ENCODE results near the gene CADM1.
A peak's percentile ranks its signal among the peaks of the same experiment; 100 is the strongest.

The CADM1 gene

DNA sequence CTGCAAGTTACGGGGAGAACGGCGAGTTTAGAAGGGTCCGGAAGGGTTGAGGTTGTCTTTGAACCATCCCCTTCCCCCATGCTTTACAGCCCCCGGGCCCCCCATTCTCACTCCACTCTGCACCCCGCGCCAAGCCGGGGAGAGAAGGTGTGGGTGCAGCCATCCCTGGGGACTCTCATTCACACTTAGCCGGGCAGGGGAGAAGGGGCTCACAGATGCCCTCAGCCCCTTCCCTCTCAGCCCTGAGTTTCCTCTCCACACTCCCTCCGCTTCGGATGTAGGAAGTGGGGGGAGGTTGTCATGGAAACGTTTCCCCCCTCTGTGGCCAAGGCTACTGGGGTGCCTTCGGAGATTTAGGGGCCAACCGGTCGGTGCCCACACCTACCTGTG is 334 bp downstream of the CADM1 start:
- H3K4me1 ChIP-seq (ENCODE audit: control insufficient read depth, insufficient read depth, low read length), result peaks cover 14% of the 10 kb centered on the region
- H3K9me3 ChIP-seq (ENCODE audit: control insufficient read depth, low read length), result no peaks in the 10 kb centered on the region
- H3K4me3 ChIP-seq (ENCODE audit: low read length), result peak overlapping the region; percentile 62
- H3K9ac ChIP-seq (ENCODE audit: low read length), result peak overlapping the region; percentile 49
- H3K36me3 ChIP-seq (ENCODE audit: control insufficient read depth, insufficient read depth, low read length), result no peaks in the 10 kb centered on the region
- H3K27me3 ChIP-seq (ENCODE audit: control insufficient read depth, insufficient read depth, low read length), result peaks cover 27% of the 10 kb centered on the region

DNA sequence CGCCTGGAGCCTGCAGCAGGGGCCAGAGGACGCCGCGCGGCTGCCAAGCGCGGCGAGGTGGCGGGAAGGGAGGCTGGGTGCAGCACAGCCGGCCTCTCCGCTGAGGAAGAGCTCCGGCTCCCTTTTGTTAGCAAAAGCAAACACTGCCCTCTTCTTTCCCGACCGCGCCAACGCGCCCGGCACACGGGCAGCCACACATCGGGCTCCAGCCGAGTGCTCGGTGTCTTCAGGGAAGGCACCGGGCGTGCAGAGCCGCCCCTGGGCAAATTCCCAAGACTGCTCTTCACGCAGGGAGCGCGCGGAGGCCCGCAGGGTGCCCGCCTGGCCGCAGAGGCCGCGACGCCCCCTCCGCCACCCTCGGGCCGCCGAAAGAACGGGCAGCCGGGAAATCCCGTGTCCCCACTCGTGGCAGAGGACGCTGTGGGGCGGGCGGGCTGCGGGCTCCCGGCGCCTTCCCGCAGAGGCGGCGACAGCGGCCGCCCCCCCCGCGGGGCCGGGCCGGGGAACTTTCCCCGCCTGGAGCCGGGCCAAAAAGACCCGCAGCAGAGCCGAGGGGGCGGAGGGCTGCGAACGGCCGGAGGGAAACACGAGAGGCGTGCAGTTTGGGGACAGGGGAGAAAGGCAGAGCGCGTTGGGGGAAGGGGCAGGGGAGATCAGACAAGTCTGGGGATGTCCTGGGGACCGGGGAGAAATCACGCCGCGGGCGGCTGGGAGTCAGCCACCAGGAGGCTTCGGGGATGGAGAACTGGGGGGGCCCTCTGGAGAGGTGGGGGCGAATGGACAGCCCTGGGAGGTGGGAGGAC is 931 bp downstream of the CADM1 start:
- peak overlapping the region; percentile 62 for H3K4me3 ChIP-seq (ENCODE audit: low read length)
- H3K9ac ChIP-seq (ENCODE audit: low read length), result peak overlapping the region; percentile 49
- H3K4me1 ChIP-seq (ENCODE audit: control insufficient read depth, insufficient read depth, low read length), result peaks cover 14% of the 10 kb centered on the region

DNA sequence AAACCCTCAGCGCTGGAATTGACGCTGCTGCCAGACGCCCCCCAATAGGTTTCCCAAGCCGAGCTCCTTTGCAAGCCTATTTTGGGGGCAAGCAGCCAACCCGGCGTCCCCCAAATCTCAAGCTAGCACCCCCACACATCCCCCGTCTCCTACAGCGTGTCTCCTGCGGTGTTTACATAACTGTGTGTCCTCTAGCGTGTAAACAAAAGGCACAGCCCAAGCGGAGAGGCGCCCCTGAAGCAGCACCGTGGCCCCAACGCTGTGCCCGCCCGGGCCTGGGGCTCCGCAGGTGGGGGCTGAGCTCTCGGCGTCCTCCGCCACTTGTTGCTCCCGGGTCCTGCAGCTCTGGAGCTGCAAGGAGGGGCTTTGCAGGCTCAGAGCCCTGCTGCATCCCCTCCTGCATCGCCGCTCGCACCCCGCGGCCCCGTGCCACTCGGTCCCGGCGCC is 1.6 kb downstream of the CADM1 start:
- no peaks in the 10 kb centered on the region for H3K9me3 ChIP-seq (ENCODE audit: control insufficient read depth, low read length)
- peaks cover 27% of the 10 kb centered on the region for H3K27me3 ChIP-seq (ENCODE audit: control insufficient read depth, insufficient read depth, low read length)
- peaks cover 14% of the 10 kb centered on the region for H3K4me1 ChIP-seq (ENCODE audit: control insufficient read depth, insufficient read depth, low read length)
- H3K9ac ChIP-seq (ENCODE audit: low read length), result peak overlapping the region; percentile 23
- no peaks in the 10 kb centered on the region for H3K36me3 ChIP-seq (ENCODE audit: control insufficient read depth, insufficient read depth, low read length)
- peak overlapping the region; percentile 12 for H3K4me3 ChIP-seq (ENCODE audit: low read length)

More for the DNA sequence above, 931 bp downstream of the CADM1 start:
- H3K36me3 ChIP-seq (ENCODE audit: control insufficient read depth, insufficient read depth, low read length), result no peaks in the 10 kb centered on the region
- H3K9me3 ChIP-seq (ENCODE audit: control insufficient read depth, low read length), result no peaks in the 10 kb centered on the region
- peaks cover 27% of the 10 kb centered on the region for H3K27me3 ChIP-seq (ENCODE audit: control insufficient read depth, insufficient read depth, low read length)

DNA sequence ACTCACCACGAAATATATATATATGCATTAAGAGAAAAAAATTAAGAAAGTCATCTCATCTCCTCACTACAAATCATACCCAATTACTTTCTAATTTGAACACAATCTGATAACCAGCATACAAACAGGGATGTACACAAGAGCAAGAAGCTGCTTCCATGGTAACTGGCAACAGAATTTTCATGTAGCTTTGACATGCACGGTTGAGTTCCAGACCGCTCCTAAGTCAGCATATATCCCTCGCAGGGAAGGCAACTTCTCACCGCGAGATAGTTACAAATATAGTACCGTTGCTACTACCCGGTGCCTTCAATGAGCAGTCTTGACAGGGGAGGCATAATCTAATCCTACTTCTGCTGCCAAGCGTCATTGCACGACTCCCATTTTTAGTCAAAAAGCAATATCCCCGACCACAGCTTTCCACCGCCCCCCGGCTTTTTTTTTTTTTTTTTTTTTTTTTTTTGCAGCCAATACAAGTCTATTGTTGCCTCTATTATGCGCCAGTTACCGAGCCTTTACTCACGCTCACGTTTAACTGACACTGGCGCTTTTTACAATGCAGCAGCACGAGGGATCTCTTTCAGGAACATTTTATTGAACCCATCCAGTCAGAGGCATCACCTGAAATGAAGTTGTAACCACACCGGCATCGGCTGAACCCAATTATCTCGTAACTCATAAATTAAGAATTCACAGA is 2.2 kb downstream of the CADM1 start:
- Histone ChIP-seq H3K4me1 (ENCODE audit: control insufficient read depth, insufficient read depth, low read length) (peaks cover 14% of the 10 kb centered on the region), H3K27me3 (ENCODE audit: control insufficient read depth, insufficient read depth, low read length) (peaks cover 27% of the 10 kb centered on the region), H3K9ac (ENCODE audit: low read length) (peak overlapping the region; percentile 23), H3K4me3 (ENCODE audit: low read length) (peak overlapping the region; percentile 12), H3K36me3 (ENCODE audit: control insufficient read depth, insufficient read depth, low read length) (no peaks in the 10 kb centered on the region), H3K9me3 (ENCODE audit: control insufficient read depth, low read length) (no peaks in the 10 kb centered on the region)

DNA sequence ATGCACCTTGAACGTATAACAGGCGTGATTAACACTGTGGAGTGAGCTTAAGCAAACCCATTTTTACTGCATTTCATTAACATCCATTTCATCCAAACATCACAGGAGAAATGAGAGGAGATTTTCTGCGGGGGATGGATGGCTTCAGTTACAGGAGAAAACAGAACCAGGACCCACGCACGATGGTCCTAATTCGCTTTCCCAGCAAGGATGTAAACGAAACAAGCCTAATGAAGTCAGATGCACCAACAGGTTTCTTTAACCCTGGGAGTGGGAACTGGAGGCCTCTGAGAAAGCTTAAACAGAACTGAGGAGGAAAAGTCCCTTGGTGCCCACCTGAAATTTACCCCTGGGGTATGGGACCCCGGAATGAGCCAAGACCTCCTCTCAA is 2.7 kb downstream of the CADM1 start:
- H3K9me3 ChIP-seq (ENCODE audit: control insufficient read depth, low read length), result no peaks in the 10 kb centered on the region
- no peak overlapping the region for H3K4me3 ChIP-seq (ENCODE audit: low read length)
- H3K9ac ChIP-seq (ENCODE audit: low read length), result no peak overlapping the region
- peaks cover 27% of the 10 kb centered on the region for H3K27me3 ChIP-seq (ENCODE audit: control insufficient read depth, insufficient read depth, low read length)
- H3K4me1 ChIP-seq (ENCODE audit: control insufficient read depth, insufficient read depth, low read length), result peaks cover 14% of the 10 kb centered on the region
- no peaks in the 10 kb centered on the region for H3K36me3 ChIP-seq (ENCODE audit: control insufficient read depth, insufficient read depth, low read length)

DNA sequence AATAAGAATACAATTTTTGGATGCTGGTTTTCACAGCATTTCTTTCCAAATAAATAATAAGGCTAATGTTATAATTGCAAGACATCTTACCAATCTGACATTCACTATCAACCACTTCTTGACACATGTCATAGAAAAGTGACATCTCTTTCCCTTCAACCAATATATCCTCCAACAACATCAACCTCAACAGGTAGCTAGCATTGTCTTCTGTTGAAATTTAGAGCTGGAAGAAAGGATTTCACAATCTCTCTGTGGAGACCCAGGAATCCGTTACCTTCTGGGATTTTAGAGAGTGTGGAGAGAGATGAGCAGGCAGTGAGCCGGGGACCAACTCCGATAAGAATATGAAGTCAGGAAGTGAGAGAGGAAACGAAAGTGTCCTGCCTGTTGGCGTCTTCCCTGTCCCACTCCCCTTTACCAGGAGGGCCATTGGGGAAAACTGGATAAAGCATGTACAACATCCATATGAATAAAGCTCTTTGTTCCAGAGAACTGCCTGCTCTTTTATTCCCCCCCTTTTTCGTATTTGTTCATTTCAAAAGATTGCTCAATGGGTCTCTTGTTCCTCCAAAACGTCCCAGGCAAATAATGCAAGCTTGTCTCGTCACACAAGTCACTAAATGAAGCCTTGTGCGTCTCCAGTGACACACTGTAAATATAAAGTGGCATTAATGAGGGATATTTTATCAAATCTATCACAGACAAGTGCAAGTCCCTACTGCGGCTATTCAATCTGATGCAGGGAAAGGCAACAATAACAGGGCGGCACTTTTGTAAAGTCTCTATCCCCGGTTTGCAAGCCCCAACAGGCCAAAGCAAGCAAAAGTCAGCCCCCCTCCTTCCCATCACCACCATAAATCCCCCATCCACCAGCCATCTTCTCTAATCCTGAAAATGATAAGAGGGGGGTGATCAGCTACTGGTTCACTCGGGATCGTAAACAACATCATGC is 3.4 kb downstream of the CADM1 start:
- no peaks in the 10 kb centered on the region for H3K9me3 ChIP-seq (ENCODE audit: control insufficient read depth, low read length)
- H3K4me3 ChIP-seq (ENCODE audit: low read length), result no peak overlapping the region
- peaks cover 14% of the 10 kb centered on the region for H3K4me1 ChIP-seq (ENCODE audit: control insufficient read depth, insufficient read depth, low read length)
- peaks cover 27% of the 10 kb centered on the region for H3K27me3 ChIP-seq (ENCODE audit: control insufficient read depth, insufficient read depth, low read length)
- no peak overlapping the region for H3K9ac ChIP-seq (ENCODE audit: low read length)
- H3K36me3 ChIP-seq (ENCODE audit: control insufficient read depth, insufficient read depth, low read length), result no peaks in the 10 kb centered on the region

DNA sequence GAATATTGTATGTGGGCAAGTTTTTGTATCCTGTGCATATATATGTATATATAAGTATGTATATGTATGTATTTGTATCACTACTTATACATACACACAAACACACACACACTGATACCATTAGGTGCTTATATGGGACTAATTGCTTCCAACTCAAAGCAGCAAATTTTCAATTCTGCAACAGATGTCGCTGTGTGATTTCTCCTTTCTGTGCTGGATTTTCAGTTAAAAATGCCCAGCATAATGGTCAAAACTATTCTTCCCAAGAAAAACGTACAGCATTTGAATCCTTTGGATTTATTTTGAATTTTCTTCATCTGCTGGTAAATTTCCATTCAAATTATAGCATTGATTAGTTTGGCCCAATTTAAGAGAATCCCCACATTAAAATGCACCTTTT is 4.3 kb downstream of the CADM1 start:
- Histone ChIP-seq H3K27me3 (ENCODE audit: control insufficient read depth, insufficient read depth, low read length) (peaks cover 27% of the 10 kb centered on the region), H3K9ac (ENCODE audit: low read length) (no peak overlapping the region), H3K4me1 (ENCODE audit: control insufficient read depth, insufficient read depth, low read length) (peaks cover 14% of the 10 kb centered on the region), H3K36me3 (ENCODE audit: control insufficient read depth, insufficient read depth, low read length) (no peaks in the 10 kb centered on the region), H3K4me3 (ENCODE audit: low read length) (no peak overlapping the region), H3K9me3 (ENCODE audit: control insufficient read depth, low read length) (no peaks in the 10 kb centered on the region)

DNA sequence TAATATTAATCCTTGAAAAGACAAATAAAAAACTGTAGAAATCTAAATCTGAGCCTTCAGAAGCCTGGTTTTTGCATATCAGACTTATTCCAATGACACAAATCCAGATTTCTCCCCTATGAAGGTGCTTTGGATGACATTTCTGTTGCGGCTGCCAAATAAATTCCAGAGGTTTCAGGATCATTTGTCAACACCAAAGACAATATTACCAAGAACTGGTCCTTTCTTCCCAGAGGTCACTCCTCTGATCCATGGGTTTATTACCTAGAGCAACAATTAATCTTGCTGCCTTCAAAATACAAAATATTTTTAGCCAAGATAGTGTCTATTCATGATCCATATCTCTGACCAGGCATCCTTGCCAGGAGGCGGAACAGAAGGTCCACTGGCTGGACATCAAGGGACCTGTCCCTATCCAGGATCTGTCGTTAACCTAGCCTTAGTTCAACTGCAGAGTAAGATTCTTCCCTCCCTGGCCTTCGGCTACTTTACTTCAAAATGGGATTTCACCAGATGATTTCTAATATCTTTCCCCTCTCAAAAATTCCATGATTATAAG is 4.9 kb downstream of the CADM1 start:
- no peak overlapping the region for H3K4me3 ChIP-seq (ENCODE audit: low read length)
- no peak overlapping the region for H3K9ac ChIP-seq (ENCODE audit: low read length)
- H3K27me3 ChIP-seq (ENCODE audit: control insufficient read depth, insufficient read depth, low read length), result peaks cover 27% of the 10 kb centered on the region
- no peaks in the 10 kb centered on the region for H3K9me3 ChIP-seq (ENCODE audit: control insufficient read depth, low read length)
- no peaks in the 10 kb centered on the region for H3K36me3 ChIP-seq (ENCODE audit: control insufficient read depth, insufficient read depth, low read length)
- peaks cover 14% of the 10 kb centered on the region for H3K4me1 ChIP-seq (ENCODE audit: control insufficient read depth, insufficient read depth, low read length)

DNA sequence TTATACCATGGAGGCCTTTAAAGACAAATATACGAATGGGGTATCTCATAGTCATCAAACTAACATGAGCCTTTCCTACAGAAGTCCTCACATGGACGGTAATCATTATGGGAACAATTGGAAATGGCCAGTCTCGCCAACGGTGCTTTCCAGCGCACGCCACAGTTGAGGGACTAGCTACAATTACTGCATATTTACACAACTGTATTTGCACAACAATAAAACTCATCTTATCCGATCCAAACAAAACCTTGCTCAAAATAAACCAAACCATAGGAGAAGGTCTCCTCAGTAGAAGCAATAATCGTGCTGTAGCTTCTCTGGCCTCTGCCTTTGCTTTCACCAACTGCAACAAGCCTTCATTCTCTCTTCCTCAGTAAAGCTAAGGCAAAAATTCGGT is 5.9 kb downstream of the CADM1 start:
- Histone ChIP-seq H3K9me3 (ENCODE audit: control insufficient read depth, low read length) (no peaks in the 10 kb centered on the region), H3K36me3 (ENCODE audit: control insufficient read depth, insufficient read depth, low read length) (no peaks in the 10 kb centered on the region), H3K4me3 (ENCODE audit: low read length) (no peak overlapping the region), H3K27me3 (ENCODE audit: control insufficient read depth, insufficient read depth, low read length) (peaks cover 27% of the 10 kb centered on the region), H3K4me1 (ENCODE audit: control insufficient read depth, insufficient read depth, low read length) (peaks cover 8% of the 10 kb centered on the region), H3K9ac (ENCODE audit: low read length) (no peak overlapping the region)

DNA sequence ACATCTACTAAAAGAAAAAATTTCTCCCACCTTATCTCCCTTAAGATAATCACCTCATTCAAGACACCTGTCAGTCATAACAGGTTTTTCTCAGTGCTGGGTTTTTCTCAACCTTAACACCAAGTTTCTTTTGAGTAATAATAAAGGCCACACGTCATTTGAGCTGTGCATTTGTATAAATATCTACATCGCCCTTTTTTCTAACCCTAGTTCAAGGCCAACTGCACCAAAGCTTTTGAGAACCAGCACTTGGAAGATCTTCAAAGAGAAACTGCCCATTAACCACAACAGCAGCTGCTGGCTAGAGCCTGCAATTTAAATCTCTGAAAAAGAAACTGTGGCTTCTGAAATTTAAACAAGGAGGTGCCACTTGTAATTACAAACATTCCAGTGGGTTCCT is 6.9 kb downstream of the CADM1 start:
- H3K36me3 ChIP-seq (ENCODE audit: control insufficient read depth, insufficient read depth, low read length), result no peaks in the 10 kb centered on the region
- no peaks in the 10 kb centered on the region for H3K9me3 ChIP-seq (ENCODE audit: control insufficient read depth, low read length)
- no peak overlapping the region for H3K9ac ChIP-seq (ENCODE audit: low read length)
- peaks cover 18% of the 10 kb centered on the region for H3K27me3 ChIP-seq (ENCODE audit: control insufficient read depth, insufficient read depth, low read length)
- no peak overlapping the region for H3K4me3 ChIP-seq (ENCODE audit: low read length)
- peaks cover 1% of the 10 kb centered on the region for H3K4me1 ChIP-seq (ENCODE audit: control insufficient read depth, insufficient read depth, low read length)

DNA sequence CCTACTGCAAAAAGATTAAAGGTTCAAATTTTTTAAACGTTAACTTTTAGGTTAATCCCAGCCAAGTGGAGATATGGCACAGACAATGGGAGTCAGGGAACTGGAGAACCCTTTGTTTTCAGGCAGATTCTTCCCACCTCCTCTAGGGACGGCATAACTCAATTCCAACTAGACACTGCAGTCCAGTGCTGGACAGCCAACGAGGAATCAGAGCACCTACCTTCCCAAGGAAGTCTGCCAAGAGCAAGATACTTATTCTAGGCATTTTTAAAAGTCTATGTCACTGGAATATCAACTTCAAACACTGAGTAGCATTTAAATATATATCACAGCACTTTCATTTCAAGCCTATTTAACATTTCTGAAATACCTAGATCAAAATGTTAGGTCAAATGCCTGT is 7.3 kb downstream of the CADM1 start:
- Histone ChIP-seq H3K4me3 (ENCODE audit: low read length) (no peak overlapping the region), H3K36me3 (ENCODE audit: control insufficient read depth, insufficient read depth, low read length) (no peaks in the 10 kb centered on the region)

More for the DNA sequence above, 7.3 kb downstream of the CADM1 start:
- Histone ChIP-seq H3K4me1 (ENCODE audit: control insufficient read depth, insufficient read depth, low read length) (no peaks in the 10 kb centered on the region), H3K9me3 (ENCODE audit: control insufficient read depth, low read length) (no peaks in the 10 kb centered on the region), H3K27me3 (ENCODE audit: control insufficient read depth, insufficient read depth, low read length) (peaks cover 14% of the 10 kb centered on the region), H3K9ac (ENCODE audit: low read length) (no peak overlapping the region)
